GM12873 (cell line): Measurements from ENCODE around the gene TGFBR3.

Source experiments
- CTCF ChIP-seq: IDR thresholded peaks from 2 replicates; pipeline ENCODE4 v1.5.1; 2012; ENCODE audit warnings: low read depth, mild to moderate bottlenecking, moderate library complexity, low read length, control low read depth; ENCODE audit not compliant: insufficient read depth; ENCODE audit errors: missing control alignments

Gene TGFBR3

GRCh38 chr1:91846007-91846638 is 39.8 kb downstream of the TGFBR3 start:
- TF ChIP-seq CTCF = no peak

GRCh38 chr1:91844862-91845528 is 41.0 kb downstream of the TGFBR3 start:
- TF ChIP-seq CTCF = no peak

- TF ChIP-seq CTCF = no peak
Observed at GRCh38 chr1:91843843-91844242, 42.1 kb downstream of the TGFBR3 start.

- no peak for TF ChIP-seq CTCF
Observed at GRCh38 chr1:91842563-91842962, 43.4 kb downstream of the TGFBR3 start.

- no peak for TF ChIP-seq CTCF
Observed at GRCh38 chr1:91842056-91842455, 43.9 kb downstream of the TGFBR3 start.

GRCh38 chr1:91836331-91837040 is 49.5 kb downstream of the TGFBR3 start:
- no peak for TF ChIP-seq CTCF

GRCh38 chr1:91835087-91835521 is 50.8 kb downstream of the TGFBR3 start:
- no peak for TF ChIP-seq CTCF
